Stimulated activated CD8-positive, alpha-beta memory T cell treated with anti-CD3 and anti-CD28 coated beads, Interleukin-4, amount 100 ng/mL, for 4 hours (primary cell): ENCODE measurements around the gene PEX16.
A peak's percentile ranks its signal among the peaks of the same experiment; 100 is the strongest.
"Not testable (repeated sequence)": the region's sequence is repeated elsewhere in the genome, so short reads cannot be mapped to it uniquely, and the experiment has no call there.

Experiments used
- DNase-seq, 2 donors: peaks; one replicate each; pipeline ENCODE4 v3.0.0-alpha.2; 2020; ENCODE audit warnings: low read depth in 2 of 2, low spot score in 1 of 2

Gene PEX16

DNA sequence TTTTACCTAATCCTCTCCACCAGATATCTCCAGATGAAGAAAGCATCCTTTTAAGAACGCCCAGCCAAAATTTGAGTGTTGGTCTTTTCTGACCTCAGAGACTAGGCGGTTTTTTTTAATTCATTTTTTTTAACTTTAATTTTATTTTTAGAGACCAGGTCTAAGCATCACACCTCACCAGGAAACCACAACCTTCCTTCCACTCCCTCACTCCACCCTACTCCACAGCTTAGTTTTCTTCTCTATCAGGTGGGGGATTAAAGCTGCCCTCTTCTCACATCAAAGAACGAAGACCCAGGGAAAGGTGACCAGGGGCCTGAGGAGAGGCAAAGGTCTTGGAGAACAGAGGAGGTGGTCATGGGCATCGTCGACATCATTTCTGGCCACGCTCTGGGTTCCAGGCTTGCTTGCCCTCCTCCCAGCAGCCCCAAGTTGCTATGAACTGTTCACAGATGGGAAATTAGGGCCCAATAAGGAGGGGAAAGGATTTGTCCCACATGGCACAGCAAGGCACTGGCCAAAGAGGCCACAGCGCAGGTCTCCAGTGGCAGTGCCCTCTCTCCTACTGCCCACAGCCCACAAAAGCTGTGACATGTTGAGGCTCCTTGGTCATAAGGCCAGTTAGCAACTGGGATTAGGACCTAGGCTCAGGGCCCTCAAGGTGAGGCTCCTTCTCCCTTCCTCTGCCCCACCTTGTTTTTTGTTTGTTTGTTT lies 1.4 kb upstream of the PEX16 start:
- no peak for DNase-seq

DNA sequence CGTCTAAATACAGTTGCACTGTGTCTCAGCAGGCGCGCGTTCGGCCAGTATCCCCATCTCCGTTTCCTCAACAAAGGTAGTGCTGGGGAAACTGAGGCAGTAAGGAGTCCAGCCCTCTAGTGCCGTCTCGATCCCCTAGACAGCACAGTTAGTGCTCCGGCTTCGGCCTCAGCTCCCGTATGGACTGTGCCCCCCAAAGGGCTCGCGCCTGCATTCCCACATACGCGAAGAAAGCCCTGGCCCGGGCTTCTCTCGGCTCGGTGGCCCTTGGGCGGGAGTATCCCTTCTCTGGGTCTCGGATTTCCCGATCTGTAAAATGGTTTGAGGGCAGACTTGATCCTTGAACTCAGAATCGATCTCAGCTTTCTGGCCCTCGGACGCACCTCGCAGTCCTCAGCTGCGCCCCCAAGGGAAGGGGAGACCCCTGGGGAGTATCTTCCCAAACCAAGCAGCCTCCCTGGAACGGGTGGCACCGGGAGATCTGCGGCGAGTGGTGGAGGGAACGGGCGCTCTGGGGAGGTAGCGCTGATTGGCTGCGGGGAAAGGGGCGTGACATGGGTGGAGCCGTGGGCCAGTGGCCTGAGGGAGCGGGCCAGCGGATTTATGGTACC lies 759 bp upstream of the PEX16 start:
- peak in 1 of 2 donors; percentile 31 for DNase-seq

DNA sequence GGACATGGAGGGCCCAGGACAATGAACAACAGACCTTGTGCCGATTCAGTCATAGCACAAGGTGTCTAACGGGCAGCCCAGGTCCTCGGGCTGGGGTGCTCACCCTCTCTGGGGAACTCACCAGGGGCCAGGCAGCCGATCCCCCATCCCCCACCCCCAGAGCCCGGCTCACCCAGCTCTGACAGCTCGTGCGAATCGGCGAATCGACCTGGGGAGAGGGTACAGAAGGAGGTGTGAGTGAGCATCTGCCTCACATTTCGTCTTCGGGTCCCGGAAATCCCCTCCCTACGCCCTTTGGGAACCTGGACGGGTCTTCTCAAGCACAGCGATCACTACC lies 423 bp downstream of the PEX16 start:
- no peak for DNase-seq

DNA sequence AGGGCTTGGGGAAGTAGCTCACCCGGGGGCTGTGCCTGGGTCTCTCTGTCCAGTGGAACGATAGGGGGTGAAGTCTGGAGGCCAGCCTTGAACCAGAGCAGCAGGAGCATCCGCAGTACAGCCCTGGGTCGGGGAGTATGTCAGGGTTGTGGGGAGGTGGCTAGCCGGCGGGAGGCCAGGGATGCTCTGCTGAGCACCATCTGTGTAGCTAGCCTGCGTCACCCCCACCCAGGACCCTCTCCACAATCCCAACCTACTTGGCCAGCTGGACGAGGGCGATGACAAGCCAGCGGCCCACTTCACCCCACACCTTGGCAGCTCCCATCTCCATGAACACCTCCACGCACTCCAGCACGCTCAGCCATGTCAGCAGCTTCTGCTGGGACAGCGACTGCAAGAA lies 2.2 kb downstream of the PEX16 start:
- DNase-seq: no peak

DNA sequence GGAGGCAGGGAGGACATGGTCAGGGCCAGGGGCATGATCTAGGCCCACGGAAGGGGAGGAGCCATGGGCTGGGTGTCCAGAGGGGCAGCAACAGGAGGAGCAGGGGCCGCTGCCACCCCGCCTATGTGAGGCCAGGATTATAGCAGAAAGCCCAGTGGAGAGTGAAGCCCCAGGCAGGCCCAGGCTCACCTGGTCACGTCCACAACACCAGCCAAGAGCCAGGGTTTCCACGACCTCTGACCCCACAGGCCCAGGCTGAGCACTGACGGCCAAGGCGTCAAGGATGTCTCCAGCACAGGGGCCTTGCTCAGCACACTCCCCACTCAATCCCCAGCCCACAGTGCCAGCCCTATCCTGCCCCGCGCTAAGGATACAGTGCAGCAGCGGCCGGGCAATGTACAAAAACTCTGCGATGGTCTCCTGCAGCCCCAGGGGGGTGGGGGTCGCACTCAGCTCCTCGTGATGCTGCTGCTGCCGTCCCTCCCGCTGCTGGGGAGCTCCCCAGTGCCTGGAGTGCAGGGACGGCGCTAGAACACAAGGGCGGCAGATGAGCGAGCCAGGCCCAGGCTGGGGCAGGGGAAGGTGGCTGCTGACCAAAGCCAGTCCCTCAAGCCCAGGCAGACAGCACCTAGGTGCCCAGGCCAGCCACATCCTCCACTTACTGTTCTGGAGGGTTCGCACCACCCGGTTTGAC lies 3.6 kb downstream of the PEX16 start:
- no peak for DNase-seq

DNA sequence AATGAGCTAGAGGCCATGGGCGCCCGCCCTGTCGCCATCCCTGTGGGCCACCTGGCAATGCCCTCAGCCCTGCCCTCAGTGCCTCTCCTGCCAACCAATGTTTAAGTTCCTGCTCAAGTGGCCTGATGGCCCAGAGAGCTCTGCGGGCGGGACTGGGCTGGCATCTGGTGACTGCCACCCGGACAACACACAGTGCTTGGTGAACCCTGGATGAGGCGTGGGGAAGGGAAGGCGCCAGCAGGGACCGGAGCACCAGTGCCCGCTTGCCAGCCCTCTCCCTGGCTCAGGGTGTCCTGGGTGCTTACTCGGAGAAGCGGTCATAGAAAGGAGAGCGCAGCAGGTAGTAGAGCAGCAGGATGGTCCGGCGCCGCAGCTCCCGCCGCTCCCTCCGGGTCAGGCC lies 4.2 kb downstream of the PEX16 start:
- DNase-seq: no peak

DNA sequence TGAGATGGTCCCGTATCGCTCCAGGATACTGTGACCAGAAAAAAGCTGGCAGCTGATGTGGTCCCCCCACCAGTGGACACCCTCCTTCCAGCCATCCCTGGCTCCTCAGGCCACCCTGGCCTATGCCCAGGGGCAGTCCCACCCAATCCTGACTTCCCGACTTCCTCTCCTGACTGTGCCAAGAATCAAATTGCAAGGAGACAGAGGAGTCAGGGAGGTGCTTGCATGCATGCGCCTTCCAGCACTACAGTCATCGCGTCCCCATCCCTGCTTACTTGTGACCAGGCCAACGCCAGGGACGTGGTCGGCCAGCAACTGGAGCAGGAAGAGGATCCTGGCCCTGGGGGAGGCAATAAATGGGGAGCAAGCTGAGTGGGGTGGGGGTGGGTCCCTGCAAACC lies 7.1 kb downstream of the PEX16 start:
- no peak for DNase-seq

DNA sequence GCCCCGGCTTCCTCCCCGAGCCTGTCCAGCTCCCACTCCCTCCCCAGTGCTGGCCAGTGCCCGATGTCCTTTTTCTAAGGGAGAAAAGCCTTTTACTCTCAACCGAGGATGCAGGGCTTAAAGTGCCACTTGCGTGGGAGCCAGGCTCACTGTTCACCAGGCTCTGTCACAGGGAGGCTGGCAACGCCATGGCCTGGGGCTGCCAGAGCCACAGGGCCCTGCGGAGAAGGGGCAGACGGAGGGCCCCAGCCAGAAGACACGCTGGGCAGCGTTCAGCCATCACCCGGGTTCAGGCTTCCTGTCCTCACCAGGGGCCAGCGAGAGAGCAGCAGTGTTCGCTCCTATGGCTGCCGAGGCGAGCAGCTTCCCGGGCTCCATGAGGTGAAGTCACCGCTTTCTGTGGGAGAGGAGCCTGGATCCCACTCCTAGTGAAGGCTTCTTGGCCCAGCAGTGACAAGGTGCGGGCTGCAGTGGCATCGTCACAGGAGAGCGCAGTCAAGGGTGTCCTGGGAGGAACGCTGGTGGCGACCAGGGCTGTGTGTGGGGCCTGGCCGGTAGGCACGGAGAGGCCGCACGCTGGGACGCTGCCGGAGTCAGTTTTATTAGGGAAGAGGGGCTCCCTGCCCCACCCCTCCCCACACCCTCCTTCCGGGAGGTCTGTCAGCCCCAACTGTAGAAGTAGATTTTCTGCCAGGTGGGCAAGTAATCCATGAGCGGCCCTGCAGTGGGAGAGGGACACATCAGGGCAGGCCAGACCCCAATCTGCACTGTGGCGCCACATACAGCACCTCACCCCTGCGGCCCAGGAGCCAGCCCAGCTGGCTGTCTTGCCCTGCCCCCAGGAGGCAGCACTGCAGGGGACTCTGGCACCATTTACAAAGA lies 7.8 kb downstream of the PEX16 start:
- no peak for DNase-seq

DNA sequence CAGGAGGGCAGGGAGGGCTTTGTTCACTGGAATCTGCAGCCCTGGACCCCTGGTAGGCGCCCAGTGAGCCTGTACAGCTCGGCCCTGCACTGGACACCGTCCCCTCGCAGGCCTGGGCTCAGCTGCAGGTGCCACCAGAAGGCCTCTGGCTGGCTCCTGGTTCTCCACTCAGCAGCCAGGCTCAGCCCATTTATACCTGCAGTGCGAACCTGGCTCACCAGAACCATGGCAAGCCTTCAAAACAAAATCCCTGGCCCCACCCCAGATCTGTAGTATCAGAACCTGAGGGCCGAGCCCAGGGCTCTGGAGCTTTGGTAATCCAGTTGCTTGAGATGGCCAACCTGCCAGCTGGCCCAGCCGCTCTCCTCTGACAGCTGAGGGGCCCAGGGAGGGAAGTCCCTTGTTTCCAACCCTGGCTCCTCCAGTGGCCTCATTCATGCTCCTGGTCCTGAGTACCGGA lies 9.7 kb downstream of the PEX16 start:
- DNase-seq: no peak

DNA sequence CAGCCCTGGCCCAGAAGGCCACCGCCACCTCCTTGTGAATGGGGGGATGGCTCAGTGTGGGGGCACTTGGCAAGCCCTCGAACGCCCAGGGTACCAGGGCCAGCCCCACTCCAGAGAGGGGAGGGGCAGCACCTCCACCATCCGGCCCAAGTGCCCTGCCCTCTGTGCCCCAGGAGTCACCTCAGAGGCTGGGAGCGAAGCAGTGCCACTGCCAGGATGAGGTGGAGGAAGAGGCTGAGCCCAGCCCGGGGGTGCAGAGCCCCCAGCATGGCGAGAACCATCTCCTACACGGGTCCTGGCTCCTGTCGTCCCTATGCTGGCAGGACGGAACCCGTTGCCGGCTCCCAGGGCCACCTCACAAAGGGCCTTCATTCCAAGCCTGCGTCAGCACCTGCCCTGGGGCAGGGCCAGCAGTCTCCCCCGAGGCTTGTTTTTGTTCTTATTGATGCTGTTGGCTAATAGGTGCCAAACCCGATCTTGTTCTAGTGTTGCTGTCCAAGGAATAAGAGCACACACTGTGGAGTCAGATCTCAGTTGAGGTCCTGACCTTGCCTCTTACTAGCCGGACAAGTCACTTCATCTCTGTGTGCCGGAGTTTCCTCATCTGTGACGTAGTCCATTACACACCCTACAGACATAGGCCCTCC lies 10.6 kb downstream of the PEX16 start, which contains the start of gene FREY1:
Gene FREY1, minus strand, starts transcription at position 307 of the 647 bp plus-strand sequence. Its CDS starts 26 bp downstream, at position 281.
- no peak for DNase-seq

DNA sequence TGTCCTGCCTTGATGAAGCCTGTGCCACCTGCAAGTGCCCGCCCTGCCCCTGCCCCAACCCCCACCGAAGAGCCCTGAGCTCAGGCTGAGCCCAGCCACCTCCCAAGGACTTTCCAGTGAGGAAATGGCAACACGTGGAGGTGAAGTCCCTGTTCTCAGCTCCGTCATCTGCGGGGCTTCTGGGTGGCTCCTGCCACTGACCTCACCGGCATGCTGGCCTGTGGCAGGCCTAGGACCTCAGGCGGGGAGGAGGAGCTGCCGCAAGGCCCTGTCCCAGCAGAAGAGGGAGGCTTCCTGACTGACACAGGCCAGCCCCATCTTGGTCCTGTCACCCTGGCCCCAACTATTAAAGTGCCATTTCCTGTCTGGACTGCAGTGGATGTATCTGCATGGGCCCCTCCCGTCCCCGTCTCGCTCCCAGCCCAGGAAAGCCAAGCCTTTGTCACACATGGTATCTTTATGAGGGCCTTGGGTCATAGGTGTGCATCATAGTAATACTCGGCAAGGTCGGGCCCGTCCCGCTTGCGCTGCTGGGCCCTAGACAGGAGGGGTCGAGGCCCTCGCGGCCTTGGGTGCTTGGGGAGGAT lies 11.5 kb downstream of the PEX16 start:
- DNase-seq: no peak

DNA sequence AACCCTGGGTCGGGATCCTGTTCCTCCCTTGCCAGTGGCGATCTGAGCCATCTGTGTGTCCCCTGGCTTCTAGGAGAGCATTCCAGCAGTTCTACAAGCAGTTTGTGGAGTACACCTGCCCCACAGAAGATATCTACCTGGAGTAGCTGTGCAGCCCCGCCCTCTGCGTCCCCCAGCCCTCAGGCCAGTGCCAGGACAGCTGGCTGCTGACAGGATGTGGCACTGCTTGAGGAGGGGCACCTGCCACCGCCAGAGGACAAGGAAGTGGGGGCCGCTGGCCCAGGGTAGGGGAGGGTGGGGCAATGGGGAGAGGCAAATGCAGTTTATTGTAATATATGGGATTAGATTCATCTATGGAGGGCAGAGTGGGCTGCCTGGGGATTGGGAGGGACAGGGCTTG lies 12.1 kb downstream of the PEX16 start:
- DNase-seq: not testable (repeated sequence)

DNA sequence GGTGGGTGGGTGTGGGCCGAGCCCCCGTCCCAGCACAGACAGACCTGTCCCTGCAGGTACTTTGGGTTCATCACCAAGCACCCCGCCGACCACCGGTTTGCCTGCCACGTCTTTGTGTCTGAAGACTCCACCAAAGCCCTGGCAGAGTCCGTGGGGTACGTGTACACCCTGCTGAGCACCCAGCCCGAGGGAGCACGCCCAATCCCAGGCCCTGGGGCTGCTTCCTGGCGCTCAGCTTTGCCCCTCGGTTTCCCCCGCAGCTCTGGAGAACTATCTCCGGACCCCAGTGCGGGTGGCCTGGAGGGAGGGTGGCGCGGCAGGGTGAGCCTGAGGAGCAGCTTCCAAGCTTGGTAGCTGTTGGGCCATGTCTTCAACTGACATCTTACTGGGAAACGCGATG lies 12.6 kb downstream of the PEX16 start:
- DNase-seq: no peak

DNA sequence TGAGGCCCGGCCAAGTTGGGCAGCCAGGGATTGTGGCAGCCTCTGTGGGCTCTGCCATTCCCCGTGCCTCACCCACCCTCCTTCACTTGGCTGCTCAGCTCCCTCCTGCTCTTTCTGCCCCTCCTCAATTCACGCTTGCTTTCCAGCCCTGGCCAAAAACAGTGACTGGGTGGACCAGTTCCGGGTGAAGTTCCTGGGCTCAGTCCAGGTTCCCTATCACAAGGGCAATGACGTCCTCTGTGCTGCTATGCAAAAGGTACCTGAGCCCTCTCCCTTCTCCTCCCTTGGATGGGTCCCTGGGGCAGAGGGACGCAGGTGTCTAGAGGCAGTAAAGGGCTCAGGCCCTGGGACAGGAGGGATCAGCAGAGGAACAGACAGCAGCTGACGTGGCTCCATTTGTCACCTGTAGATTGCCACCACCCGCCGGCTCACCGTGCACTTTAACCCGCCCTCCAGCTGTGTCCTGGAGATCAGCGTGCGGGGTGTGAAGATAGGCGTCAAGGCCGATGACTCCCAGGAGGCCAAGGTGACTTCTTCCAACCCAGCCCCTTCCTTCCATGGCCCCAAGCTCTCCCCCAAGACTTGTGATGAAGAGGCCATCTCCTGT lies 13.3 kb downstream of the PEX16 start:
- DNase-seq: no peak

DNA sequence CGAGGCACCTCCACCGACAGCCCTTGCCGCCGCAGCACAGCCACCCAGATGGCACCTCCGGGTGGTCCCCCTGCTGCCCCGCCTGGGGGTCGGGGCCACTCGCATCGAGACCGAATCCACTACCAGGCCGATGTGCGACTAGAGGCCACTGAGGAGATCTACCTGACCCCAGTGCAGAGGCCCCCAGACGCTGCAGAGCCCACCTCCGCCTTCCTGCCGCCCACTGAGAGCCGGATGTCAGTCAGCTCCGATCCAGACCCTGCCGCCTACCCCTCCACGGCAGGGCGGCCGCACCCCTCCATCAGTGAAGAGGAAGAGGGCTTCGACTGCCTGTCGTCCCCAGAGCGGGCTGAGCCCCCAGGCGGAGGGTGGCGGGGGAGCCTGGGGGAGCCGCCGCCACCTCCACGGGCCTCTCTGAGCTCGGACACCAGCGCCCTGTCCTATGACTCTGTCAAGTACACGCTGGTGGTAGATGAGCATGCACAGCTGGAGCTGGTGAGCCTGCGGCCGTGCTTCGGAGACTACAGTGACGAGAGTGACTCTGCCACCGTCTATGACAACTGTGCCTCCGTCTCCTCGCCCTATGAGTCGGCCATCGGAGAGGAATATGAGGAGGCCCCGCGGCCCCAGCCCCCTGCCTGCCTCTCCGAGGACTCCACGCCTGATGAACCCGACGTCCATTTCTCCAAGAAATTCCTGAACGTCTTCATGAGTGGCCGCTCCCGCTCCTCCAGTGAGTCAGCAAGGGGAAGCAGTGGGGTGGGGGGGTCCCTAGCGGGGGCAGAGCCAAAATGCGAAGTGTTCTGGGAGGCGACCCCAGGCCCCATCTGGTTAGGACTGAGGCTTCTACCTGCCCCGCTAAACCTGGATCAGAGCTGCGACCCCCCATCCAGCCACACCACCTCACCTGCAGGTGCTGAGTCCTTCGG lies 15.0 kb downstream of the PEX16 start:
- DNase-seq: no peak

DNA sequence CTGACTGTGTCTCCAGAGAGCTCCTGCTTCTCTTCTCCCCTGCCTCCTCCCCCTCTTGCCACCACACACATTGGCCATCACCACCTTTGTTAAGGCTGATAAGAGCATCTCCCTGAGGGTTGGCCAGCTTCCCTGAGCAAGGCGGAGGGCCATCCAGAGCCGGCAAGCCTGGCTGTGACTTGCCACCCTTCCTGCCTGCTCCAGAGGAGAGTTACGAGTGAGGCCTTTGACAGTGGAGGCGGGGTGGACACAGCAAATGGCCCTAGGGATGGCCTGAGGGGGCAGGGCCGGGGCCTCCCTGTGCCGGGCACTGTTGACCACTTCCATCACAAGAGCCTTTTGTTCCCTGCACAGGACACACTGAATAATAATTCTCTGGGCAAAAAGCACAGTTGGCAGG lies 16.1 kb downstream of the PEX16 start:
- DNase-seq: no peak

DNA sequence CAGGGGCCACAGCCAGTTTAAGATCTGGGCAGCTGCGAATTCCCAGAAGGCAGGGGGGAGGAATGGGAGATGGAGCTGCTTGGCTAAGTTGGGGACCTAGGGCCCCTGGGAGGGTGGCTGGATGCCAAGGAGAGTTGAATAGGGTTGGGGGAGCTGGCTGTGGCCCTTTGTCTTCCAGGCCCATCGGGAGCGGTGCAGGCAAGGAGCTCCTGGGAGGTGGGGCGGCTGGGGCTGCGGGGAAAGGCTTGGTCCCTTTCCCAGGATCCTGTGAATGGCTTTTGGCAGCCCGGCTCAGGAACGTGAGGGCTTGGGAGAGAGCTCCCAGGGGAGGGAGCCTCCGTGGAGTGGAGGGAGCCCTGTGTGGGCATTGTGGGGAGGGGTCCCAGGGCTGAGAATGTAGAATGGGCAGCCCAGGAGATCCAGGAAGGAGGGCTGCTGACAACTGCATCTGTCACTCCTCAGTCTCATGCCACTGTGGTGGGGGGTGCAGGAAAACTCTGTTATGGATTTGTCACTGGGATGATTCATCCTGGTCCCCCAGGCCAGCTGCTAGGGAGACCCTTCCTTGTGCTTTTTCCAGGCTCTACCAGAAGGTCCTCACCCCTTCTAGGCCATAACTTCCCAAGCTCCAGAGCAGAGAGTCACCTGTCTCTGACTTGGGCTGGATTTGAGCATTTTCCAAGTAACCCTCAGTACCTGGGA lies 16.6 kb downstream of the PEX16 start:
- no peak for DNase-seq

DNA sequence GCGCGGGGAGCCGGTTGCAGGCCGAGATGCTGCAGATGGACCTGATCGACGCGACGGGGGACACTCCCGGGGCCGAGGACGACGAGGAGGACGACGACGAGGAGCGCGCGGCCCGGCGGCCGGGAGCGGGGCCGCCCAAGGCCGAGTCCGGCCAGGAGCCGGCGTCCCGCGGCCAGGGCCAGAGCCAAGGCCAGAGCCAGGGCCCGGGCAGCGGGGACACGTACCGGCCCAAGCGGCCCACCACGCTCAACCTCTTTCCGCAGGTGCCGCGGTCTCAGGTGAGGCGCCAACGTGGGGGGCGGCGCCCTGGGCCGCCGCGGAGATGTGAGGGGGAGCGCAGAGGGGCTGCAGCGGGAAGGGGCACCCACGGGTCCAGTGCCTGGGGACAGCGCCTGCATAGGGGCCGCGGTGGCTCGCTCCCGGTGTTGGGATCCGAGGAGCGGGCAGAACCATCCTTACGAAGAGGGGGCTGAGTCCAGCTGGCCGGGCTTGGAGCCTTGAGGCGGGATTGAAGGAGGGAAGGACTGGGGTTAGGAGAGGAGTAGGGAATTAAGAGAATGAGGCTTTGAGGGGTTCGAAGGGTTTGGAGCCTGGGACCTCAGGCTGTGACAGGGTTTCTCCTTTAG lies 17.4 kb downstream of the PEX16 start:
- DNase-seq: not testable (repeated sequence)
